Measurements from ENCODE around the gene VWA8. TPM values are rescaled to one million over a fixed set of nuclear protein-coding genes. Genes with fewer than 3 reads are reported as not detected.

VWA8 gene
- total and polyA plus RNA-seq, 2 of the 13 experiments (the other 11 are each of a cell fraction or from before 2014, with no cell fraction given), result 9.1 to 17.3 TPM

DNA sequence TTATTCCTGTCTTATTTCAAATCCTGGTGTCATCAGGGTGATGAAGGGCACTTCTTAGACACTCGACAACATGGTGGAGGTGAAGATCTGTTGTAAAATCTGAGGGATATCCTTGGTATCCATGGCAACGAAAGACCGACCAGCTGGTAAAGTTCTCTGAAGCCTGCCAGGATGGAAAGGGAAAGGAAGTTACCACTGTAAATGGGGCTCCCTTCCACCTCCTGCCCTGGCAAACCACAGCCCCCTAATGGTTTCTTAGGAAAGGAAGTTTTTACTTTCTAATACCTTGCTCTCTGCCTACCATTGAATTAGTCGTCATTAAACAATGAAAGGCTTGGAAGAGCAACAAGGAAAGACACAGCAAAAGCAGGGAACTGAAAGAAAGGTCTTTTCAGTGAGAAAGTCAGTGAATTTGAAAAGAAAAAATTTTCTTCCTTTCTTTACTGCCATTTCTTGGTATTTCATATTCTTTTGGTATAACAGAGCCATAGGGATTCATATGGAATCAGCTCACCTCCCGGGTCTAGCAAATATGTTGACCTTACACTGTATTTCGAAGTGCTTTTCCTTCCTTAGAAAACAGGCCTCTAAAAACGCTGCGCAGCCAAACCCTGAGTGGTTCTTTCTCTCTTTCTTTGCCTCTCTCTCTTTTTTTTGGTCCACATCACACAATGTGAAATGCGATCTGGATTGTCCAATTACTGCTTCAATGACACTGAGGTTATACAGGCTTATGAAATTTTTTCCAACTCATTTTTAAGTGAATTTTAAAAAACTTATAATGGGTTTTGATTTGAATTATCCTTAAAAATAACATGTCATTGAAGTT is 392.6 kb downstream of the VWA8 start:
- H3K27me3 ChIP-seq (ENCODE audit: control insufficient read depth in 1 of 2, insufficient read depth in 2 of 2, low read length in 2 of 2), result no peaks in the 10 kb centered on the region
- H4K20me1 ChIP-seq (ENCODE audit: insufficient read depth, low read length), result no peaks in the 10 kb centered on the region
- 92% methylated on average over 9 of the region's 9 CpGs for WGBS (ENCODE audit: low lambda C conversion rate)
- H3K4me3 ChIP-seq (replicated peaks in 1 of 3; ENCODE audit: insufficient read depth in 1 of 3, low read depth in 2 of 3, low read length in 3 of 3), result no peak overlapping the region
- ATAC-seq (no peak), FAIRE-seq (no peak), DNase-seq (ENCODE audit: low spot score) (no peak)
- ChIA-PET CTCF (ENCODE audit: low intra/inter-chr PET ratio, low total read pairs) (no interaction called here), POLR2A (no interaction called here)
- H3K9me3 ChIP-seq (ENCODE audit: low read length), result no peaks in the 10 kb centered on the region
- in situ Hi-C loops (cut with HindIII; ENCODE audit: extremely low pct_ligation_motif_present, low pct_unique_long_range_greater_than_20kb) (no loop called here), intact Hi-C loops (cut with micrococcal nuclease; ENCODE audit: unreplicated experiment) (no loop called here)
- H3K36me3 ChIP-seq (replicated peaks in 1 of 2; ENCODE audit: control insufficient read depth in 1 of 2, insufficient read depth in 2 of 2, low read length in 2 of 2), result peaks cover 0 to 13% of the 10 kb centered on the region in 2 experiments; a peak in 1 of 5 replicates
- BruUV-seq (replicated peaks), result no TSS peak
- peaks cover 20% of the 10 kb centered on the region for H3K4me1 ChIP-seq (ENCODE audit: insufficient read depth, low read length)
- TF ChIP-seq ZNF576 (CRISPR knock-in tag; IDR thresholded peaks at IDR 0.05) (no peak), CBX2 (IDR thresholded peaks at IDR 0.05; ENCODE audit: low read depth, low read length) (no peak), CBX2 (CRISPR knock-in tag; IDR thresholded peaks at IDR 0.05; ENCODE audit: low read depth) (no peak), ZNF782 (CRISPR knock-in tag; IDR thresholded peaks at IDR 0.05; ENCODE audit: borderline replicate concordance) (no peak), MXD4 (CRISPR knock-in tag; IDR thresholded peaks at IDR 0.05) (no peak), ZBTB37 (CRISPR knock-in tag; IDR thresholded peaks at IDR 0.05) (no peak), CENPBD1 (CRISPR knock-in tag; IDR thresholded peaks at IDR 0.05; ENCODE audit: borderline replicate concordance, low read depth) (no peak), NFATC3 (CRISPR knock-in tag; IDR thresholded peaks at IDR 0.05) (no peak)
- no peak overlapping the region for H3K9ac ChIP-seq (ENCODE audit: insufficient read depth, low read depth, low read length)
- H3K4me2 ChIP-seq (ENCODE audit: low read depth, low read length), result no peak overlapping the region
- H3K27ac ChIP-seq (ENCODE audit: extremely low read length, insufficient read depth, low read length), result no peak overlapping the region
- H3K79me2 ChIP-seq (ENCODE audit: insufficient read depth, low read length), result no peaks in the 10 kb centered on the region
- H2AFZ ChIP-seq (ENCODE audit: low read length), result no peak overlapping the region
